Activated CD8-positive, alpha-beta T cell treated with anti-CD3 and anti-CD28 coated beads for 36 hours (primary cell): ENCODE results near the gene ENAH. TPM values are rescaled to one million over a fixed set of nuclear protein-coding genes. Genes with fewer than 3 reads are reported as not detected.

ENCODE experiments used
- ATAC-seq: fragments of 200-7000 bp; cut with Tn5 transposase; one replicate; pipeline ENCODE4 v1.10.0; 2021; ENCODE audit warnings: mild to moderate bottlenecking, moderate library complexity
- CTCF ChIA-PET: fragments of 350-600 bp; sonication (Branson Sonifier 250); formaldehyde crosslinking; loops from one replicate; lab custom pipeline; 2021; ENCODE audit warnings: antibody characterized with exemption; lab: Charles Lee
- POLR2A ChIA-PET: fragments of 350-600 bp; sonication (Branson Sonifier 250); formaldehyde crosslinking; loops from one replicate; lab custom pipeline; 2021; ENCODE audit warnings: antibody characterized with exemption; lab: Charles Lee
- DNase-seq: peaks from one replicate; pipeline ENCODE4 v3.0.0-alpha.2; 2020
- H3K27ac Mint-ChIP-seq: one replicate; pipeline ENCODE4 v1.8.0; 2021; ENCODE audit warnings: mild to moderate bottlenecking, mixed read lengths
- H3K27me3 Mint-ChIP-seq: one replicate; pipeline ENCODE4 v1.8.0; 2021; ENCODE audit warnings: mixed read lengths
- H3K36me3 Mint-ChIP-seq: one replicate; pipeline ENCODE4 v1.8.0; 2021; ENCODE audit warnings: low read depth, mixed read lengths
- H3K4me1 Mint-ChIP-seq: one replicate; pipeline ENCODE4 v1.8.0; 2021; ENCODE audit warnings: low read depth, mixed read lengths
- H3K4me3 Mint-ChIP-seq: one replicate; pipeline ENCODE4 v1.8.0; 2021; ENCODE audit warnings: mild to moderate bottlenecking, moderate library complexity, mixed read lengths
- H3K9me3 Mint-ChIP-seq: one replicate; pipeline ENCODE4 v1.8.0; 2021; ENCODE audit warnings: mixed read lengths
- CTCF ChIP-seq: fragments of 200-600 bp; IDR thresholded peaks from one replicate; pipeline ENCODE4 v1.8.0; 2022; ENCODE audit warnings: antibody characterized with exemption, mild to moderate bottlenecking
- intact Hi-C: fragments of 100-400 bp; cut with micrococcal nuclease; formaldehyde crosslinking; loops from one replicate; pipeline ENCODE4 v1.10.0; 2022
- total RNA-seq, 2 experiments: library from RNA; stranded (reverse); gene quantifications; one replicate each; pipeline ENCODE4 v1.2.3, GENCODE V29; 2021

The ENAH gene
- total RNA-seq, 2 experiments from 2014 or later, result 0.51 to 0.65 TPM

DNA sequence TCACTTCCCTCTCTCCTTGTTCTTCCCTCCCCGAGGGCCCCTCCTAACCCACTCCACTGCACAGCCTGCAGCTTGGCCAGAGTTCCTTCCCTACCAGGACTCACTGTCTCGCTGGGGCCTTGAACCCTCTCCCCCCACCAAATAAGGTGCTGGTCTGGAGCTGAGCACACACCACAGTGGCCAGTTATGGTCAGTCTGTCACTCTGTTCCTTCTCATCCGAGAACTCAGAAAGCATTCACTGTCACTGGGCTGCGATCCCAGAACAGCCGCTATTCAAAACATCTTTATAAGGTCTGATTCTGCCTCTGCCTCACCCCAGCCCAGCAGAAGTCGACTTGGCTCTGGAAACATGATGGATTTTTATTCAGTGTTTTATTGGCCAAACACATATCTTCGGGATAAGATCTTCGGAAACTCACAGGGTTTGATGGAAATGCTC, 205.3 kb downstream of the ENAH start:
- intact Hi-C loops, result no loop called here
- peaks cover 44% of the 10 kb centered on the region for H3K4me1 Mint-ChIP-seq
- no peak overlapping the region for H3K27ac Mint-ChIP-seq
- H3K9me3 Mint-ChIP-seq, result no peaks in the 10 kb centered on the region
- H3K4me3 Mint-ChIP-seq, result no peak overlapping the region
- ChIA-PET CTCF (interaction anchor here (1.5 kb wide), 1 partner anchor 13 kb away, joined by 3 read pairs; no protein-coding TSS in a partner anchor), POLR2A (interaction anchor here (3.6 to 8.7 kb wide), 2 partner anchors 13 to 19 kb away, joined by 17 to 109 read pairs; partner anchors contain the start of gene LBR)
- no peak for TF ChIP-seq CTCF
- DNase-seq (no peak), ATAC-seq (no peak)
- no peaks in the 10 kb centered on the region for H3K27me3 Mint-ChIP-seq
- no peaks in the 10 kb centered on the region for H3K36me3 Mint-ChIP-seq

- ChIA-PET CTCF (interaction anchor here (1.2 kb wide), 1 partner anchor 28 kb away, joined by 3 read pairs; no protein-coding TSS in a partner anchor), POLR2A (interaction anchor here (0.8 to 8.7 kb wide), 3 partner anchors 14 to 528 kb away, joined by 3 to 109 read pairs (median 17); partner anchors contain the start of gene LBR)
- H3K9me3 Mint-ChIP-seq, result no peaks in the 10 kb centered on the region
- TF ChIP-seq CTCF, result no peak
- H3K27me3 Mint-ChIP-seq, result no peaks in the 10 kb centered on the region
- intact Hi-C loops, result no loop called here
- H3K4me3 Mint-ChIP-seq, result no peak overlapping the region
- H3K27ac Mint-ChIP-seq, result no peak overlapping the region
- no peaks in the 10 kb centered on the region for H3K36me3 Mint-ChIP-seq
- peaks cover 49% of the 10 kb centered on the region for H3K4me1 Mint-ChIP-seq
- DNase-seq (no peak), ATAC-seq (no peak)
These were observed 205.8 kb downstream of the ENAH start for GRCh38 chr1:225446981-225447615.

DNA sequence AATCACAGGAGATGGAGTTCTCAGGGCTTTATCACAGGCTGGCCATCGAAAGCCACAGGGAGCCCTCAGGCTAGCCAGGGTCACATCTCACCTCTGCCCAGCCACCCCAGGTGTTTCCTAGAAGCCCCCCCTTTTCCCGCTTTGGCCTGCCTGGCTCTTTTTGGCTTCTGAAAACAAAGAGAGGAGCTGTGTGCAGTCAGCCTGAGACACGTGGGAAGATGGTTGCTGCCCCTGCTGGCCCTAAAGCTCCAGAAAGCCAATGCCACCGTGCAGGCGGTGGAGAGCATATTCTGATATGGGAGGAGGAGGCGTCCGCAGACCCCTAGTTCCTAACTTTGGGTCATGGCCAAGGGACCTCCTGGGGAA, 206.3 kb downstream of the ENAH start:
- intact Hi-C loops, result no loop called here
- peak overlapping the region; percentile 95 for H3K27ac Mint-ChIP-seq
- CTCF ChIA-PET, result interaction anchor here (1.2 to 3.0 kb wide), 3 partner anchors 8 to 28 kb away, joined by 3 to 11 read pairs (median 3); no protein-coding TSS in a partner anchor
- H3K9me3 Mint-ChIP-seq, result no peaks in the 10 kb centered on the region
- H3K27me3 Mint-ChIP-seq, result no peaks in the 10 kb centered on the region
- peaks cover 54% of the 10 kb centered on the region for H3K4me1 Mint-ChIP-seq
- DNase-seq, result no peak
- no peak for ATAC-seq
- no peak for TF ChIP-seq CTCF
- no peaks in the 10 kb centered on the region for H3K36me3 Mint-ChIP-seq
- POLR2A ChIA-PET, result interaction anchor here (0.8 to 8.7 kb wide), 5 partner anchors 8 to 528 kb away, joined by 3 to 109 read pairs (median 17); partner anchors contain the start of gene LBR
- H3K4me3 Mint-ChIP-seq, result no peak overlapping the region

GRCh38 chr1:225445639-225446594, 207.0 kb downstream of the ENAH start:
- Mint-ChIP-seq H3K4me3 (peak overlapping the region; percentile 55), H3K4me1 (peaks cover 58% of the 10 kb centered on the region), H3K27me3 (no peaks in the 10 kb centered on the region), H3K27ac (peak overlapping the region; percentile 95), H3K9me3 (no peaks in the 10 kb centered on the region), H3K36me3 (no peaks in the 10 kb centered on the region)
- POLR2A ChIA-PET, result interaction anchor here (0.8 to 8.7 kb wide), 9 partner anchors 9 to 529 kb away, joined by 3 to 109 read pairs (median 4); partner anchors contain the start of genes LBR and TMEM63A
- DNase-seq (no peak), ATAC-seq (no peak)
- intact Hi-C loops, result no loop called here
- CTCF ChIA-PET, result interaction anchor here (1.1 to 3.0 kb wide), 9 partner anchors 9 to 29 kb away, joined by 3 to 11 read pairs (median 4); partner anchors contain the start of gene LBR
- no peak for TF ChIP-seq CTCF
